Measurements from ENCODE around the gene GPR31. TPM values are rescaled to one million over a fixed set of nuclear protein-coding genes. Genes with fewer than 3 reads are reported as not detected.

Gene GPR31, protein sequence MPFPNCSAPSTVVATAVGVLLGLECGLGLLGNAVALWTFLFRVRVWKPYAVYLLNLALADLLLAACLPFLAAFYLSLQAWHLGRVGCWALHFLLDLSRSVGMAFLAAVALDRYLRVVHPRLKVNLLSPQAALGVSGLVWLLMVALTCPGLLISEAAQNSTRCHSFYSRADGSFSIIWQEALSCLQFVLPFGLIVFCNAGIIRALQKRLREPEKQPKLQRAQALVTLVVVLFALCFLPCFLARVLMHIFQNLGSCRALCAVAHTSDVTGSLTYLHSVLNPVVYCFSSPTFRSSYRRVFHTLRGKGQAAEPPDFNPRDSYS
- not detected in 2 replicates for total RNA-seq

GRCh38 chr6:167157863-167158262 is at the start of gene GPR31:
Gene GPR31 (minus strand): TSS chr6:167157980. CDS start chr6:167157831, 149 bp downstream.

DNA sequence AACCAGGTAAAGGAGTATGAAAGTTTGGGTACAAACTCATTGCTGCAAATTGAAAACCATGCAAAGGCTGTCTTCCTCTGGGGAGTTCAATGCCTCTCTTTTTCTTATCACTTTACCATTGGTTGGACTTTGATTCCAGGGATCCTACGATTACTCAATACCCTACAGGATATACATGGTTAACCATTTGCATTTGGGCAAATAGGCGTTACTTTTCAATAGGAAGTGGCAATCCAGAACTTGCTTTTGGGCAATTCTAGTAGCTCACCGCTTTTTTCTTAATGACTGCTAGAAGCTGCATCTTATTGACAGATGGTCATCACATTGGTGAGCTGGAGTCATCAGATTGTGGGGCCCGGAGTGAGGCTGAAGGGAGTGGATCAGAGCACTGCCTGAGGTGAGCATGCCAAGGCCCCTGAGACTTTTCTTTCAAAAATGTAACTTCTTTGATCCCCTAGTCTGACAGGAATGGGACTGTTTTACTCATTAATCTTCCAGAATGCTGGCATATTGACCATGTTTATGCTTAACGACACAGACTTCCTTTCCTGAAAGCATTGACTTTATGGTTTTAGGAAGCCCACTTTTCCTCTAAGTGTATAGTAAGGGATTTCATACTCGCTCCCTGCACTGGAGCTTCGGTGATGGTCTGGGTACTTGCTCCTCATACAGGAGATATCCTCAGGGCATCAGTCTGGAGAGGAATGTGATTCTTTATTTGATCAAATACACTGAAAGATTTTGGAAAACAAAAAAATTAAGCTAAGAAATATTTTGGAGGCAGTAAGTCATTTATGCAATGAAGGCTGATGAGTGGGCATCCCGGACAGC is 34.7 kb downstream of the GPR31 start, which contains the start of gene CCR6:
Gene CCR6, plus strand, starts transcription at position 270 of the 831 bp plus-strand sequence. CDS start 13,039 bp downstream, outside the sequence.

Other genes with a start within 250 kb of the GPR31 start
- 52.0 and 62.6 TPM in 2 replicates for gene RNASET2, start 201.4 kb downstream of the GPR31 start, total RNA-seq
- 6.9 and 9.4 TPM in 2 replicates for gene CEP43, start 158.6 kb downstream of the GPR31 start, total RNA-seq
- not detected in 2 replicates for gene CCR6, start 34.9 kb downstream of the GPR31 start, total RNA-seq
- not detected in 2 replicates for gene UNC93A, start 133.3 kb upstream of the GPR31 start, total RNA-seq
- gene TTLL2, start 167.1 kb upstream of the GPR31 start, total RNA-seq = not detected in 2 replicates

All from cardiac atrium fibroblast (primary cell).